Activated naive CD4-positive, alpha-beta T cell treated with anti-CD3 and anti-CD28 coated beads, Interleukin-2, amount 50 U/mL, for 24 hours (primary cell): ENCODE results near the gene BACE1-AS.
"Not testable (repeated sequence)": the region's sequence is repeated elsewhere in the genome, so short reads cannot be mapped to it uniquely, and the experiment has no call there.

Source experiments
- H3K27ac Mint-ChIP-seq: one replicate; pipeline ENCODE4 v1.8.0; 2021; ENCODE audit warnings: mild to moderate bottlenecking, mixed read lengths
- H3K27me3 Mint-ChIP-seq: one replicate; pipeline ENCODE4 v1.8.0; 2021; ENCODE audit warnings: mixed read lengths
- H3K36me3 Mint-ChIP-seq: one replicate; pipeline ENCODE4 v1.8.0; 2021; ENCODE audit warnings: mixed read lengths
- H3K4me1 Mint-ChIP-seq: one replicate; pipeline ENCODE4 v1.8.0; 2021; ENCODE audit warnings: mixed read lengths
- H3K4me3 Mint-ChIP-seq: one replicate; pipeline ENCODE4 v1.8.0; 2021; ENCODE audit warnings: mild to moderate bottlenecking, mixed read lengths
- H3K9me3 Mint-ChIP-seq: one replicate; pipeline ENCODE4 v1.8.0; 2021; ENCODE audit warnings: mixed read lengths

BACE1-AS gene

DNA sequence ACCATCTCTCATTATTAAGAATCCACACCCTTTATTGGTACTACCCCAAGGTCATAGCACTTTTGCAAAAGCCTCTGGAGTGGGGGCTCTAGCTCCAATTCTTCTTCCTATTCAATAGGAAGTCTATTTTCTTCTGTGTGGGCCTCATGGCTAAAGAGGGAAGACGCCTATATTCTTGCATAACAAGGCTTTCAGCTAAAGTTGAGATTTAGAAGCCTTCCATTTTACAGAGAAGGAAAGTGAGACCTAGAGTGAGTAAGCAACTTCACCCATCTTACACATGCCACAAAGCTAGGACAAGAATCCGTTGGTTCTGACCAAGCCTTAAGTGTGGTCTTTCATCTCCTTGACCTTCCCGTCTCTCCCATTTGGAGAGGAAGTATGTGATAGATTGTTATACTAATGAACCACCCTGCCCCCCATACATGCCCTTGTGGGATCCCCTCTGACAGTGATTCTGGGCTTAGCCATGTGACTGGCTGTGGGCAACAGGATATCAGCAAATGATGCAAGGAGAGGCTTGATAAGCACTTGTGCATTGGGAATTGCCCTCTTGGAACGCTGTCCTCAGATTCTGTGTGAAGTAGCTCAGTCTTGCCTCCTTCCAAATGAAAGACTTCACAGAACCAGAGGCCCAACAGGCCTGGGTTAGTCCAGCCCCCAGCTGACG lies 12.6 kb downstream of the BACE1-AS start:
- Mint-ChIP-seq H3K9me3 (no peaks in the 10 kb centered on the region), H3K27me3 (no peaks in the 10 kb centered on the region), H3K27ac (no peak overlapping the region), H3K4me3 (no peak overlapping the region), H3K4me1 (no peaks in the 10 kb centered on the region), H3K36me3 (no peaks in the 10 kb centered on the region)

DNA sequence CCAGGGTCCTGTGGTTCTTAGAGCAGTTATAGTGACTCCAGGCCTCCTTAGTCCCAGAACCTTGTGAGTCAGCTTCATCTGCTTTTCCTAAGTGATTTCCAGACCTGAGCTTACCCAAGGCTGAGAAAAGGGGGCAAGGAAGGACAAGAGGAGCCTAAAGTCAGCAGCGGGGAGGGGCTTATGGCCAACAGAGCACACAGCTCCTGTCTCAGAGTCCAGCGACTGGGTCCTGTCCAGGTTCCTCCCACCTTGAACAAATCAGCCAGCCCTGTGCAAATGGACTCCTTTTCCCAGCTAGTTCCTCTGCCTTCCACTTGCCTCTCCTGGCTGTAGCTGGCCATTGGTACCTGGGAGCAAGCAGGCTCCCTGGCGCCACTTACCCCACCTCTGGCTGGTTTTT lies 14.0 kb downstream of the BACE1-AS start:
- no peak overlapping the region for H3K4me3 Mint-ChIP-seq
- no peak overlapping the region for H3K27ac Mint-ChIP-seq
- H3K27me3 Mint-ChIP-seq: peaks cover 3% of the 10 kb centered on the region
- no peaks in the 10 kb centered on the region for H3K9me3 Mint-ChIP-seq
- H3K36me3 Mint-ChIP-seq: no peaks in the 10 kb centered on the region
- H3K4me1 Mint-ChIP-seq: no peaks in the 10 kb centered on the region

DNA sequence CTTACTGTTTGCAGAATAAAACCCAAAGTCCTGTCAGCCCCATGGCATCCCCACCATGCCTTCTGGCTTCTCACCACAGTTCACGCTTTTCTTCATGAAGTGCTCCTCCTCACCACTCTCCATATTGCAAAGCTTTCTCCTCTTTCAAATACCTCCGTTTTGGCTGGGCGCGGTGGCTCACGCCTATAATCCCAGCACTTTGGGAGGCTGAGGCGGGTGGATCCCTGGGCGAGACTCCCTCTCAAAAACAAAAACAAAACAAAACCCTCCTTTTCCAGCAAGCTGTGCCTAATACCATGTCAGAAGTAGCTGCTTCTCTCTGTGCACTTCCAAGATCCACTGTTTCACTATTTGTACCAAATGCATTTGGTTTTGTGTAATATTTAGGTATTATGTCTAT lies 18.2 kb downstream of the BACE1-AS start:
- no peaks in the 10 kb centered on the region for H3K36me3 Mint-ChIP-seq
- H3K4me3 Mint-ChIP-seq: no peak overlapping the region
- no peaks in the 10 kb centered on the region for H3K9me3 Mint-ChIP-seq
- peaks cover 11% of the 10 kb centered on the region for H3K27me3 Mint-ChIP-seq
- no peaks in the 10 kb centered on the region for H3K4me1 Mint-ChIP-seq
- no peak overlapping the region for H3K27ac Mint-ChIP-seq

DNA sequence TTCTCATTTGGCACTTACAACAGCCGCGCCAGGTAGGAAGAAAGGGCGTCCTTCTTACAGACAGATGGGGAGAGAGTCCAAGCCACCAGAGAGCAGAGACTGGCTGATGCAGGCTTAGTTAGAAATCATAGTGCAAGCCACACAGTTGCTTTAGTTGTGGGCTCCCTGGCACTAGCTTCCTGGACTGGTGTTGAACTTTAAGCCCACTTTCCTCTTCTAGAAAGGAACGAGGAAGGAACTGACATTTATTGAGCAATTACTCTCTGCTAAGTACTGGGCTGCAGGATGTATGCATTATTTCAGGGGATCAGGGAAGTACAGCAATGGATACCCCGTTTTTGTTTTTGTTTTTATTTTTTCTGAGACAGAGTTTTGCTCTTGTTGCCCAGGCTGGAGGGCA lies 21.9 kb downstream of the BACE1-AS start:
- peaks cover 11% of the 10 kb centered on the region for H3K4me1 Mint-ChIP-seq
- H3K4me3 Mint-ChIP-seq: no peak overlapping the region
- H3K9me3 Mint-ChIP-seq: no peaks in the 10 kb centered on the region
- peaks cover 30% of the 10 kb centered on the region for H3K27me3 Mint-ChIP-seq
- no peak overlapping the region for H3K27ac Mint-ChIP-seq
- no peaks in the 10 kb centered on the region for H3K36me3 Mint-ChIP-seq

DNA sequence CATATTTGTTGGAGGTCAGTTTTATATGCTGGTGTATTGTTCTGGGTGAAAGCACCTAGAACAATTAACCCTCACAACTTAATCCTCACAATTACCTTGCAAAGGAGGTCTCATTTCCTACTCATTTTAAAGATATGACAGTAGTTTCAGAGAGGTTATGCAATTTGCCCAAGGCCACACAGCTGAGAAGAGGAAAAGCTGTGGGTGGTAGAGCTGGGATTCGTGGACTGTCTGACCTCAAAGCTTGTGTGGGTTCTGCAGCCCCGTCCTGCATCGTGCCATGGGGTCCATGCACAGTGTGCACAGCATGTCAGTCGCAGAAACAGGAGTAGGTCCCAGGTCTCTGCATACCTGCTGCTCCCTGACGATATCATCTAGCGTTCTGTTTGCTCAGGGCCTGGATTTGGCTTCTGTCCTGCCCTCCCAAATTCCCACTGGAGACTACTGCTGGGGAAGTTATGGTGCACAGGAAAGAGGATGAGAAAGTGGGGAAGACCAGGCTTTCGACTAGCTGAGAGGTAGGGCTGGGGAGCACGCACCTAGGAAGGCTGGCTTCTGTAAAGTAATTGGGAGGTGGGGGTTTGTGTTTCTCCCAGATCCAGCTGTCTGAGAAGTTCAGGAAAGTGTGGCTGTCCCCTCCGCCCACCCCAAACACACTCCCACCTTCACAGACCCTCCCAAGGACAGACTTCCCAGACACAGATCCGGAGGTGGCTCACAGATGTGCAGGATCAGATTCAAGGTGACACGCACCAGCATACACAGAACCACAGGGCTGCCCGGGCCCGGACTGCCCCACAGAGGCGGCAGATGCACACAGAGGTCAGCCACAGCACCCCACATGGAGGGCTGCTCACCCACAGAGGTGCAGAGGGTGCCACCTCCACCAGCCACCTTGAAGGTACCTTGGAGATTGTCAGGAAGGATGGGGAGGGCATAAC lies 23.0 kb downstream of the BACE1-AS start:
- Mint-ChIP-seq H3K4me1 (peaks cover 11% of the 10 kb centered on the region), H3K4me3 (peak overlapping the region; percentile 30), H3K27ac (no peak overlapping the region), H3K27me3 (peaks cover 30% of the 10 kb centered on the region), H3K9me3 (no peaks in the 10 kb centered on the region), H3K36me3 (no peaks in the 10 kb centered on the region)

DNA sequence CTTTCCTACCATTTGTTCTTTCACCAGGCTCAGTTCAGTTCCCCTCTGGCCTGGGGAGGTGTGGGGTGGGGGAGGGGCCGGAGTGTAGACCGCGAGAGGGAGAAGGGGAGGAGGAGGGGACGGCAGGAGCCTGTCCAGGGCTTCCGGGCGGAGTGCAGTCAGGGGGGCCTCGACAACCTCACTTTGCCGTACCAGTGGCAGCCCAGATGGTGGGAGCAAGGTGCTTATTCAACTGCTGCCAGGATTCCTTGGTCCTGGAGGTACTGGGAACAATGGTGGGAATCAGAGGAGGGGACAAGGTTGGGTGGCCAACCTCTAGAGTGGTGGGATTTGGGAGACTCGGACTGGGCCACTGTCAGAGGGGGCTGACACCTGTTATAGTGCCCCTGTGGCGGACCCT lies 23.7 kb downstream of the BACE1-AS start:
- peak overlapping the region; percentile 68 for H3K4me3 Mint-ChIP-seq
- peaks cover 27% of the 10 kb centered on the region for H3K27me3 Mint-ChIP-seq
- no peaks in the 10 kb centered on the region for H3K9me3 Mint-ChIP-seq
- H3K4me1 Mint-ChIP-seq: peaks cover 11% of the 10 kb centered on the region
- H3K27ac Mint-ChIP-seq: no peak overlapping the region
- H3K36me3 Mint-ChIP-seq: no peaks in the 10 kb centered on the region

DNA sequence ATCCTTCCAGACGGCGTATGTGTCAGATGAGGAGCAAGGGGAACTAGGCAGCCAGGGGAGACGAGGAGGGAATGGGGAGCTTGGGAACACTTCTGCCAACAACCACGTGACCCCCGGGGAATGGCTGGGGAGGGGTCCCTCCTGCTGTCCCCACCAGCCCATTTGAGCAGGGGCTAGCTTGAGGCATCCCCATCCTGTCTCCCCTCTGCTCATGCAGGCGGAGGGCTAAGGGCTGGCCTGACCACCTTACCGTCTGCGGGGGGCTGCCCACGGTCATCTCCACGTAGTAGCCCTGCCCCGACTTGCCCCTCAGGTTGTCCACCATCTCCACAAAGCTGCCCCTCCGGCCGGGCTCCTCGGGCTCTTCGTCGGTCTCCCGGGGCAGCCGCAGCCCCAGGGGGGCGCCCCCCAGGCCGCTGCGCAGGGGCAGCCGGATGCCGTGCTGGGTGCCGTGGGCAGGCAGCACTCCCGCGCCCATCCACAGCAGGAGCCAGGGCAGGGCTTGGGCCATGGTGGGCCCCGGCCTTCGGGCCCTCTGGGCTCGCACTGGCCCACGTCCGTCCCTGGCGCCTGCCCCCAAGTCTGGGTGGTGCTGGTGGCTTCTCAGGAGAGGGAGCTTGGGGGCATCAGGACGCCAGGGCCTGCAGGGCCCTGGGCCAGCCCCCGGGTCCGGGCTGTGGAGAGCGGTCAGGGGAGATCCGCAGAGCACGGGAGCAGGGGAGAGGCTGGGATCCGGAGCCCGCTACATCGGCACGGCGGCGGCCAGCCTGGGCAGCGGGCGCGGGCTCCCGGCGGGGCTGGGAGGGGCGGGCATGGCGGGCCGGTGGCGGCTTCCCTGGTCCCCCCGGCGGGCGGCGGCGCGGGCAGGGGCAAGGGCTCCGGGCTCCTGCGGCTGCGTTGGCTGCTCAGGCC lies 24.4 kb downstream of the BACE1-AS start:
- Mint-ChIP-seq H3K36me3 (no peaks in the 10 kb centered on the region), H3K27me3 (peaks cover 27% of the 10 kb centered on the region), H3K27ac (no peak overlapping the region)

DNA sequence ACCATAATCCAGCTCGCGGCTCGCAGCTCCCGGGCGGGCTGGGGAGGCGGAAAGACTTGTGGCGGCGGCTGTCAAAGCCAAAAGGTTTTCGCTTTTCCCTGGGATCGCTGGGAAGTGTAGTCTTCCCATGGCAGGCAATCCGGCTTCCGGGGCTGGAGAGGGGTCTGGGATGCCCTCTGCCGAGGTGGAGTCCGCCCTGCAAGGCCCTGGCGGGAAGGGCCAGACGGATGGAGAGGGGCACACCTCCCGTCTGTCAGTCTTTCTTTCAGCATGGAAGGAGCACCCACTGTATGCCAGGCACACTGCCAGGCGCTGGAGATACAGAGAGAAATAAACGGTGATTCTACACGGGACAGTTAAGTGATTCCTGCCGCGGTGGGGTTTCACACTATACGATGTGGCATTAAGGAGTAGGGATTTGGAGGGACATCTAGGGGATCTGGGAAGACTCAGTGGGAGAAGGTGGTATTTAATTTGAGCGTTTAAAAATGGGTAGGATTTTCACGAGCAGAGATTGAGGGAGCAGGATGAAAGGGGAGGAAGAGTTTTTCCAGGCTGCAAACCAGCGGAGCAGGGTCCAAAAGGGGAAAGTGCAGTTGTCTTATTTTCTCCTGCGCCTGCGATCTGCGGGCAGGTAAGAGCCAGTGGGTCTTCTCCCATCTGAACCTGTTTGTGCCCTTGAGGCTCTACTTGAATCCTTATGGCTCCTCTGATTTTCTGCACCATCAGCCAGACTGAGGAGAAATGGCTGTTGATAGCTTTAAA lies 25.2 kb downstream of the BACE1-AS start, which contains the start of gene BACE1:
TSS of gene BACE1 (minus strand) at position 60 of the 765 bp plus-strand sequence. CDS start 461 bp downstream, outside the sequence.
- no peaks in the 10 kb centered on the region for H3K9me3 Mint-ChIP-seq
- peaks cover 27% of the 10 kb centered on the region for H3K27me3 Mint-ChIP-seq
- peak within 1 kb of the TSS; percentile 69 for H3K4me3 Mint-ChIP-seq
- H3K4me1 Mint-ChIP-seq: peaks cover 11% of the 10 kb centered on the region
- no peaks in the 10 kb centered on the region for H3K36me3 Mint-ChIP-seq
- H3K27ac Mint-ChIP-seq: no peak within 1 kb of the TSS

More for the DNA sequence above, 24.4 kb downstream of the BACE1-AS start:
- Mint-ChIP-seq H3K9me3 (no peaks in the 10 kb centered on the region), H3K4me1 (peaks cover 11% of the 10 kb centered on the region), H3K4me3 (peak overlapping the region; percentile 69)

DNA sequence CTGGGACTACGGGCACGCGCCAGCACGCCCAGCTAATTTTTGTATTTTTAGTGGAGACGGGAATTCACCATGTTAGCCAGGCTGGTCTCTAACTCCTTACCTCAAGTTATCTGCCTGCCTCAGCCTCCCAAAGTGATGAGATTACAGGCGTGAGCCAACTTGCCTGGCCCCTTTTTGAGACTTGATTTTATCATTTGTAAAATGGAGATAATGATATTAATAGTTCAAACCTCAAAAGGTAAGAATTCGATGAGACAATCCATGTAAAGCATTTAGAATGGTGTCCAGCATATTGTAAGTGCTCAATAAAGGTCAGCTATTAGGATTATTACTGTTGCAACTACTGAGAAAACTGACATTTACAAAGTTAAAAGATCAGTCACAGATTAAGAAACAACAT lies 27.6 kb downstream of the BACE1-AS start:
- Mint-ChIP-seq H3K27ac (no peak overlapping the region), H3K4me3 (no peak overlapping the region), H3K9me3 (no peaks in the 10 kb centered on the region), H3K27me3 (peaks cover 23% of the 10 kb centered on the region), H3K4me1 (peaks cover 11% of the 10 kb centered on the region), H3K36me3 (no peaks in the 10 kb centered on the region)

DNA sequence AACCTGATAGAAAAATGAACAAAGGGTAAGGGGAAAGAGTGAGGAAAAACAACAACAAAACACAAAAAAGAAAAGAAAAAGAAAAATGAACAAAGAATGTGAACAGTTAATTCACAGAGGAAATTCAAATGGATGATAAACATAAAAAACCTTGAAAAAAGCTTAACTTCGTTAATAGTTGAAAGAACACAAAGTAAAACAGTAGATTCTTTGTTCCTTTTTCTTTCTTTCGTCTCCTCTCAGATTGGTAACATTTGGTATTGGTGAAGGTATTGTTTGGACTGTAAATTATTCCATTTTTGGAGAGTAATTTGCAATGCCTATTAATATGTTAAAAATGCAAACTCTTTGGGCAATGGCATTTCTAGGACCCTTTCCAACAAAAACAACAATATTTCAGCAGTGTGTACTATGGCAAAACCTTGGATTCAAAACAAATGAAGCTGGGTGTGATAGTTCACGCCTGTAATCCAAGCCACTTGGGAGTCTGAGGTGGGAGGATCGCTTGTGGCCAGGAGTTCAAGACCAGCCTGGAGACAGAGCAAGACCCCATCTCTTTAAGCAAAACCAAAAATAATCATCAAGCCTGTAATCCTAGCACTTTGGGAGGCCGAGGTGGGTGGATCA lies 28.2 kb downstream of the BACE1-AS start:
- Mint-ChIP-seq H3K27me3 (peaks cover 20% of the 10 kb centered on the region), H3K9me3 (no peaks in the 10 kb centered on the region), H3K4me1 (peaks cover 11% of the 10 kb centered on the region), H3K27ac (no peak overlapping the region), H3K36me3 (no peaks in the 10 kb centered on the region), H3K4me3 (no peak overlapping the region)

DNA sequence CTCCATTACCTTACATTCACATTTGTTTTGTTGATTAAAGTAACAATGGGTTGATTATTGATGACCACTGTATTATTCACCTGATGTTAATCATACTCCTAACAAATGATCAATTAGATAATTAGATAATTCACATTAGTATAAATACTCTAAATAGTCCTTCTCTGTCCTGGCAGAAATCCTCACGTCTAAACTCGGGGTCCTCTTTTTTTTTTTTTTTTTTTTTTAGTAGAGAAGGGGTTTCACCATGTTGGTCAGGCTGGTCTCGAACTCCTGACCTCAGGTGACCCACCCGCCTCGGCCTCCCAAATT lies 36.1 kb downstream of the BACE1-AS start:
- not testable (repeated sequence) for H3K4me3 Mint-ChIP-seq, H3K9me3 Mint-ChIP-seq, H3K36me3 Mint-ChIP-seq, H3K27me3 Mint-ChIP-seq, H3K27ac Mint-ChIP-seq
- peaks cover 12% of the 10 kb centered on the region for H3K4me1 Mint-ChIP-seq

DNA sequence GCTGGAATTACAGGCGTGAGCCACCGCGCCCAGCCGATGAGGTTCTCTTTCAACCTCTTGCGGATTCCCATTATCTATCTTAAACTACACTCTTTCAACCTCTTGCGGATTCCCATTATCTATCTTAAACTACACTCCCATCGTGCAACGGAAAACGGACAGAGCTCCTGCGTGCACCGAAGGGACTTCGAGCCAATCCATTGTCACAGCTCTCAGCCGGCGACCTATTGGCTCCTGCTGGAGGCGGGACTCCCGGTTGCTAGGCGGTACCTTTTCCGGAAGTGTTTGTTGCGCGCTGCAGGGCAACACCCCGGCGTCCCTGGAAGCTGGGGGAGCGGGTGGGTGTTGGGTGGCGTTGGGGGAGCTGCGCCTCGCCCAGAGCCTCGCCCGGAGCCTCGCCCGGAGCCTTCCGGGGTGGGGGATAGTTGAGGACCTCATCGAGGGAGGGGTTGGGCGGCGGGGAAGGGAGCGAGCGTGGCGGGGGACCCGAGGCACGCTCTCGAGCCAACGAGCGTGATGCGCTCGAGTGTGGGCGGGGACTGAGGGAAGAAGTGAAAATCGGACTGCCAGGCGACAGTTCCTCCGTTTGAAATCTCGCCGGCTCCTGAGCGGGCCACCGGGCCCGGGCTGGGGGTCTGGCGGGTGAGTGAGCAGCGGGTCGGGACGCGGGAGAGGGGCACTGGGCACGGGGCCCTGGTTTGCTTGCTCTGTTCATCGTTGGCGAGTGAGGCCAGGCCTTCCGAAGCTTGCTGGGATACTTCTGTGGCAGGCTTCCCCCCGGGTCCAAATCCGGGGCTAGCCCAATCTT lies 36.6 kb downstream of the BACE1-AS start, which contains the start of gene CEP164:
TSS of gene CEP164 (plus strand) at position 288 of the 808 bp plus-strand sequence. CDS start 10,733 bp downstream, outside the sequence.
- peak within 1 kb of the TSS; percentile 66 for H3K27ac Mint-ChIP-seq
- H3K9me3 Mint-ChIP-seq: no peaks in the 10 kb centered on the region
- peaks cover 2% of the 10 kb centered on the region for H3K36me3 Mint-ChIP-seq
- H3K4me1 Mint-ChIP-seq: peaks cover 12% of the 10 kb centered on the region
- H3K27me3 Mint-ChIP-seq: peaks cover 1% of the 10 kb centered on the region
- H3K4me3 Mint-ChIP-seq: peak within 1 kb of the TSS; percentile 63

DNA sequence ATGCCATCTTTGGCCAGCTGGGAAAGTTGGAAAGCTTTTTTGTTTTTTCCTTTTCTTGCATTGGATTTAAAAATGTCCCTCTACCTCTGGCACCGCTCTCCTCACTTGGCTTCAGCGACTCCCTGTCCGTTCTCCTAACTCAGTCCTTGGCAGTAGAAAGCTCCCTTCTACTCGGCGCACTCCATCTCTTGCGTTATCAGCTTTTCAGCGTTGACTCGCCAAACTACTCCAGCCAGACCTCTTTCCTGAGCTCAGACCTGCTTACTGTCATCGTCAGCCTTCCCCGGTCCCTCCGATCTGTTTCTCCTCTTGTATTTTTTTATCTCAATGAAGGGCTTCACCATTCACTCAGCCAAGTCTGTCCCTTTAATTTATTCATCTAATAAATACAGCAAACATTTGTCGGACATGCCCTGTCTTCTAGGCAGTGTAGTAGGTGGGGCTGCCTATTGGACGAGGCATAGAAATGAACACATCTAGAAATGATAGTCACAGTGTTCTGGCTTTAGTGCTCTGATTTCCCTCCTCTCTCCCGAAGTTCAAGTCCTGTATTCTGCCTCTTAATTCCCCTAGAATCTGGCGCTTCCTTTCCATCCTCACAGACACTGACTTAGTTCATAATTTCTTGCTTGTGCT lies 37.3 kb downstream of the BACE1-AS start:
- Mint-ChIP-seq H3K36me3 (peaks cover 2% of the 10 kb centered on the region), H3K4me3 (no peak overlapping the region), H3K4me1 (peaks cover 12% of the 10 kb centered on the region), H3K9me3 (no peaks in the 10 kb centered on the region), H3K27me3 (no peaks in the 10 kb centered on the region), H3K27ac (no peak overlapping the region)
